Measurements from ENCODE around the gene NFYC. TPM values are rescaled to one million over a fixed set of nuclear protein-coding genes. Genes with fewer than 3 reads are reported as not detected.

NFYC gene
- total RNA-seq, 1 experiment from 2014 or later = 63.3 TPM

DNA sequence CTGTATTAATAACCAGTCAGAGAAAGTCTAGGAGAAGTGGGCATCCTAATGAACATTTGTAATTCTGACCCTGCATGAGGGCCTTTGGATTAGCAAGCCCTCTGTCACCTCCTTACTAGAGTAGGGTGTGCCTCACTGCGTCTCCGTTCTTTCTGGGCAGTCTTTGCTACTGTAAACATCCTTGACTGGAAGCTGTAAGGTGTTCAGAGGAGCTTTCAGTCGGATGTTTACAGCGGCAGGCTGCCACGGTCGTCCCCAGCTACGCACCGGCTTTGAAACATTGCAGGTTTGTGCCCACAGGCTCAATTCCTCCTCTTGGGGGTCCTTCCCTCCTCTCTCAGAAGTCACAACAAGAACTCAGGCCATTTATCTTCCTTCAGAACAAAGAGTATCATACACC lies 62.7 kb downstream of the NFYC start:
- TF ChIP-seq POLR2A (IDR thresholded peaks at IDR 0.05; ENCODE audit: borderline replicate concordance, extremely low read depth, insufficient read depth, insufficient read length) = no peak
- TF ChIP-seq, protein P1, sequence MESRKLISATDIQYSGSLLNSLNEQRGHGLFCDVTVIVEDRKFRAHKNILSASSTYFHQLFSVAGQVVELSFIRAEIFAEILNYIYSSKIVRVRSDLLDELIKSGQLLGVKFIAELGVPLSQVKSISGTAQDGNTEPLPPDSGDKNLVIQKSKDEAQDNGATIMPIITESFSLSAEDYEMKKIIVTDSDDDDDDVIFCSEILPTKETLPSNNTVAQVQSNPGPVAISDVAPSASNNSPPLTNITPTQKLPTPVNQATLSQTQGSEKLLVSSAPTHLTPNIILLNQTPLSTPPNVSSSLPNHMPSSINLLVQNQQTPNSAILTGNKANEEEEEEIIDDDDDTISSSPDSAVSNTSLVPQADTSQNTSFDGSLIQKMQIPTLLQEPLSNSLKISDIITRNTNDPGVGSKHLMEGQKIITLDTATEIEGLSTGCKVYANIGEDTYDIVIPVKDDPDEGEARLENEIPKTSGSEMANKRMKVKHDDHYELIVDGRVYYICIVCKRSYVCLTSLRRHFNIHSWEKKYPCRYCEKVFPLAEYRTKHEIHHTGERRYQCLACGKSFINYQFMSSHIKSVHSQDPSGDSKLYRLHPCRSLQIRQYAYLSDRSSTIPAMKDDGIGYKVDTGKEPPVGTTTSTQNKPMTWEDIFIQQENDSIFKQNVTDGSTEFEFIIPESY (IDR thresholded peaks at IDR 0.05; ENCODE audit: extremely low read depth, insufficient replicate concordance, low read length) = no peak
- TF ChIP-seq, protein P2, sequence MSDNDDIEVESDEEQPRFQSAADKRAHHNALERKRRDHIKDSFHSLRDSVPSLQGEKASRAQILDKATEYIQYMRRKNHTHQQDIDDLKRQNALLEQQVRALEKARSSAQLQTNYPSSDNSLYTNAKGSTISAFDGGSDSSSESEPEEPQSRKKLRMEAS (IDR thresholded peaks at IDR 0.05) = no peak
- TF ChIP-seq TCF7L2 (IDR thresholded peaks at IDR 0.05; ENCODE audit: borderline replicate concordance, extremely low read depth, insufficient read depth, insufficient read length) = no peak
- no peak for TF ChIP-seq EGR1 (IDR thresholded peaks at IDR 0.05; ENCODE audit: low read depth)
- TF ChIP-seq RAD21 (IDR thresholded peaks at IDR 0.05; ENCODE audit: low read depth) = no peak
- TF ChIP-seq YY1 (IDR thresholded peaks at IDR 0.05; ENCODE audit: extremely low read depth, insufficient replicate concordance, low read depth, low read length) = no peak
- no peak for TF ChIP-seq FOSL1 (IDR thresholded peaks at IDR 0.05; ENCODE audit: low read depth)
- TF ChIP-seq SRF (IDR thresholded peaks at IDR 0.05; ENCODE audit: low read depth) = no peak
- no peak for TF ChIP-seq EZH2phosphoT487 (IDR thresholded peaks at IDR 0.05; ENCODE audit: borderline replicate concordance)
- no peak for TF ChIP-seq CBX3 (IDR thresholded peaks at IDR 0.05; ENCODE audit: low read depth)
- TF ChIP-seq, protein P3, sequence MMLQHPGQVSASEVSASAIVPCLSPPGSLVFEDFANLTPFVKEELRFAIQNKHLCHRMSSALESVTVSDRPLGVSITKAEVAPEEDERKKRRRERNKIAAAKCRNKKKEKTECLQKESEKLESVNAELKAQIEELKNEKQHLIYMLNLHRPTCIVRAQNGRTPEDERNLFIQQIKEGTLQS (IDR thresholded peaks at IDR 0.05) = no peak
- no peak for TF ChIP-seq SIN3A (IDR thresholded peaks at IDR 0.05; ENCODE audit: low read depth)
- no peak for TF ChIP-seq EZH2 (IDR thresholded peaks at IDR 0.05)
- no peak for TF ChIP-seq CEBPB (IDR thresholded peaks at IDR 0.05; ENCODE audit: low read depth)
- TF ChIP-seq POLR2AphosphoS5 (IDR thresholded peaks at IDR 0.05; ENCODE audit: low read depth, low read length) = no peak
- no peaks in the 10 kb centered on the region for H3K79me2 ChIP-seq (ENCODE audit: insufficient read depth, low read length)
- ATAC-seq (no peak), DNase-seq (ENCODE audit: low read depth, low spot score) (no peak)
- peaks cover 24 to 27% of the 10 kb centered on the region in 2 experiments for H3K36me3 ChIP-seq (ENCODE audit: control insufficient read depth in 1 of 2, insufficient read depth in 2 of 2, low read length in 2 of 2)
- peaks cover 4% of the 10 kb centered on the region in 2 experiments; a peak in 2 of 4 replicates for H3K4me1 ChIP-seq (ENCODE audit: control insufficient read depth in 1 of 2, insufficient read depth in 2 of 2, low read length in 2 of 2)
- intact Hi-C loops (cut with micrococcal nuclease) = no loop called here
- H4K20me1 ChIP-seq (ENCODE audit: insufficient read depth) = no peaks in the 10 kb centered on the region
- ChIA-PET CTCF (interaction anchor here (0.9 kb wide), 1 partner anchor 19 kb away, joined by 5 read pairs; no protein-coding TSS in a partner anchor), RAD21 (ENCODE audit: low non-redundant PET in 1 of 2, low total read pairs in 2 of 2, uncharacterized antibody in 2 of 2, unreplicated experiment in 2 of 2) (no interaction called here), POLR2A (no interaction called here)
- no peak overlapping the region for H2AFZ ChIP-seq (ENCODE audit: low read depth, low read length, poor library complexity, severe bottlenecking)
- no peak overlapping the region for H3K9ac ChIP-seq (ENCODE audit: low read length)
- H3K27ac ChIP-seq (ENCODE audit: low read depth, low read length) = no peak overlapping the region
- no peaks in the 10 kb centered on the region for H3K9me3 ChIP-seq (ENCODE audit: control insufficient read depth in 1 of 2, insufficient read depth in 1 of 2, low read depth in 1 of 2, low read length in 2 of 2)
- H3K27me3 ChIP-seq (ENCODE audit: insufficient read depth, low read length) = no peaks in the 10 kb centered on the region
- no peaks in the 10 kb centered on the region for H3K9me2 ChIP-seq (ENCODE audit: insufficient read depth)
- BruUV-seq (replicated peaks) = no TSS peak
- no peak overlapping the region for H3K4me3 ChIP-seq (replicated peaks in 1 of 2; ENCODE audit: low read depth in 1 of 2, low read length in 2 of 2)
- no peak overlapping the region for H3K4me2 ChIP-seq (ENCODE audit: low read length)
